Spleen (tissue), 11 donors: ENCODE measurements around the gene SPATA6. TPM values are rescaled to one million over a fixed set of nuclear protein-coding genes. Genes with fewer than 3 reads are reported as not detected.

ENCODE experiments used
- DNase-seq: peaks from one replicate; pipeline ENCODE4 v3.0.0-alpha.2; 2020
- H3K27ac ChIP-seq, 8 donors: fragments of 200-600 bp; sonication (generic) in 7 of 8; 1 replicate in 4 of 8; 2 replicates in 4 of 8; pipeline versions ENCODE4 v1.5.0 to v1.8.0; 2016 to 2021; ENCODE audit warnings: inconsistent platforms in 4 of 8, mild to moderate bottlenecking in 4 of 8, moderate library complexity in 1 of 8
- H3K27me3 ChIP-seq, 7 donors: fragments of 200-600 bp; sonication (generic) in 6 of 7; replicated peaks in 1 of 7; 1 replicate in 4 of 7; 2 replicates in 3 of 7; pipeline versions ENCODE4 v1.5.0 to v1.8.0; 2016 to 2021; ENCODE audit warnings: inconsistent platforms in 3 of 7, mild to moderate bottlenecking in 1 of 7
- H3K36me3 ChIP-seq, 6 donors: fragments of 200-600 bp; sonication (generic) in 5 of 6; 1 replicate in 4 of 6; 2 replicates in 2 of 6; pipeline versions ENCODE4 v1.5.0 to v1.8.0; 2016 to 2021; ENCODE audit warnings: inconsistent platforms in 2 of 6
- H3K4me1 ChIP-seq, 6 donors: fragments of 200-600 bp; sonication (generic) in 5 of 6; 1 replicate in 3 of 6; 2 replicates in 3 of 6; pipeline versions ENCODE4 v1.5.0 to v1.8.0; 2016 to 2021; ENCODE audit warnings: inconsistent platforms in 3 of 6
- H3K4me3 ChIP-seq, 8 donors: fragments of 200-600 bp; sonication (generic) in 7 of 8; 1 replicate in 4 of 8; 2 replicates in 4 of 8; pipeline versions ENCODE4 v1.5.0 to v1.8.0; 2016 to 2021; ENCODE audit warnings: inconsistent platforms in 4 of 8, mild to moderate bottlenecking in 4 of 8, moderate library complexity in 2 of 8
- H3K9me3 ChIP-seq, 8 donors: fragments of 200-600 bp; sonication (generic) in 7 of 8; 1 replicate in 4 of 8; 2 replicates in 4 of 8; pipeline versions ENCODE4 v1.5.0 to v1.8.0; 2016 to 2021; ENCODE audit warnings: inconsistent platforms in 4 of 8
- POLR2A ChIP-seq, 3 donors: fragments of 450-650 bp; IDR thresholded peaks; one replicate each; pipeline ENCODE4 v1.5.1; 2017; ENCODE audit warnings: antibody characterized with exemption in 3 of 3, mild to moderate bottlenecking in 1 of 3
- POLR2AphosphoS5 ChIP-seq, 3 donors: sonication (generic); formaldehyde crosslinking; IDR thresholded peaks; one replicate each; pipeline ENCODE4 v1.5.1; 2017; ENCODE audit warnings: antibody characterized with exemption in 3 of 3
- WGBS, 5 donors: extraction: QIAGEN DNeasy Blood & Tissue Kit in 3 of 5; methylation state at CpG; one replicate each; pipeline versions ENCODE4 v1.1.5 to v1.1.7; 2013 to 2018; 5-methylcytosine and 5-hydroxymethylcytosine counted together
- intact Hi-C: fragments of 100-400 bp; cut with DNase I; formaldehyde crosslinking; loops from one replicate; pipeline ENCODE4 v1.15.0; 2023; ENCODE audit warnings: low total_unique reads
- polyA plus RNA-seq, 3 donors: library from polyadenylated mRNA; stranded (reverse); fragments of 200-250 nt; gene quantifications; one replicate each; pipeline ENCODE4 v1.2.1, GENCODE V29; 2013
- total RNA-seq, 7 donors: library from RNA; depleted of rRNA in 3 of 7; stranded (reverse); fragments of >200 nt in 3 of 7; fragmentation: NEBNext Ultra II Directional in 4 of 7; extraction: Animal tissue kit (Norgen Biotek cat#: 25700) in 4 of 7; gene quantifications; one replicate each; pipeline versions ENCODE4 v1.1.0 to v1.2.1, GENCODE V29; 2016 to 2021
- TF ChIP-seq, protein P1 (sequence below), 11 experiments: fragments of 200-600 bp in 7 of 11; fragments of 450-650 bp in 4 of 11; sonication (generic) in 4 of 11; IDR thresholded peaks in 8 of 11; conservative IDR thresholded peaks in 3 of 11; 1 replicate in 7 of 11; 2 replicates in 4 of 11; pipeline versions ENCODE4 v1.4.0 to v1.8.0; 2016 to 2021; ENCODE audit warnings: antibody characterized with exemption in 11 of 11, inconsistent platforms in 4 of 11, mild to moderate bottlenecking in 1 of 11
- donor health status: healthy with polysubstance abuse.
- donor health status: DM: no; HTN: no; CAD: no; lungs with moderate emphysema.
- donor health status: DM: no; HTN: no; CAD: no.
- donor health status: Bipolar disorder and iron deficiency.
- donor health status: healthy.
- donor health status: DM: no; HTN: no; CAD: no.
- donor health status: DM: yes; HTN: yes; CAD: no.

Gene SPATA6
- total and polyA plus RNA-seq, 10 donors = 2.2 to 34.9 (median 15.9) TPM

DNA sequence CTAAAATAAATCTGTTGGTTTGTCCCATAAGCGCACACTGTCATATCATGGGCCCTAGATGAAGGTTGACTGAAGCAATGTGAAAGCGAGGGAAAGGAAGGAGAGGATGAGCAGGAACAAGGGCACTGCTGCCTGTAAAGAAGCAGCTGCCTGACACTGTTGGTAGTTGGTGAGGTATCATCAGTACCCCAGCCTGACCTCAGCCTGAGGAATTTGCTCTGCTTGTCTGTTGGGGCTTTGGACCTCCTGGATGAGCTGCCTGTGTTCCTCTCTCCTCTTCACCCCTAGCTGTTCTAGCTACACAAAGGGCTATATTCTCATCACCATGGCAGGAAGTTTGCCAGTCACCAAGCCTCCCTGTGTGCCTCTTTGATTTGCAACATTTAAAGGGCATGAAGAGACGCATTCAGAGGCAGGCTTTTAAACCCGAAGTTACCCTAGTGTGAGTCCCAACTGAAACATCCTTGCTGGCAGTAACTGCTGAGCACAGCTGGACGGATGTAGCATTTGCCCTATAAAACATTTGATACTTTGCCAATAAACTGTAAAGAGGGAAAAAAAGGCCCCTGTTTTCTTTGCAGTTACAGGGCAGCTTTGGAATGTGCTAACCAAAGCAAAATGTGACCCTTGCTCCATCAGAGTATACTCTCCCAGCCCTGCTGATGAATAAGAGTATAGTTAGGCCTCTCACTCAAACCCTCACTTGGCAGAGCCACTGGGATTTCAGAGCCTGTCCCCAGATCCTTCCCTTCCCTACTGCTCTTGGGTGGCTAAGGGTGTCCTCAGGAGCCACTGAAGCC, 22.2 kb upstream of the SPATA6 start:
- TF ChIP-seq POLR2A (IDR thresholded peaks at IDR 0.05) = no peak
- TF ChIP-seq, protein P1, sequence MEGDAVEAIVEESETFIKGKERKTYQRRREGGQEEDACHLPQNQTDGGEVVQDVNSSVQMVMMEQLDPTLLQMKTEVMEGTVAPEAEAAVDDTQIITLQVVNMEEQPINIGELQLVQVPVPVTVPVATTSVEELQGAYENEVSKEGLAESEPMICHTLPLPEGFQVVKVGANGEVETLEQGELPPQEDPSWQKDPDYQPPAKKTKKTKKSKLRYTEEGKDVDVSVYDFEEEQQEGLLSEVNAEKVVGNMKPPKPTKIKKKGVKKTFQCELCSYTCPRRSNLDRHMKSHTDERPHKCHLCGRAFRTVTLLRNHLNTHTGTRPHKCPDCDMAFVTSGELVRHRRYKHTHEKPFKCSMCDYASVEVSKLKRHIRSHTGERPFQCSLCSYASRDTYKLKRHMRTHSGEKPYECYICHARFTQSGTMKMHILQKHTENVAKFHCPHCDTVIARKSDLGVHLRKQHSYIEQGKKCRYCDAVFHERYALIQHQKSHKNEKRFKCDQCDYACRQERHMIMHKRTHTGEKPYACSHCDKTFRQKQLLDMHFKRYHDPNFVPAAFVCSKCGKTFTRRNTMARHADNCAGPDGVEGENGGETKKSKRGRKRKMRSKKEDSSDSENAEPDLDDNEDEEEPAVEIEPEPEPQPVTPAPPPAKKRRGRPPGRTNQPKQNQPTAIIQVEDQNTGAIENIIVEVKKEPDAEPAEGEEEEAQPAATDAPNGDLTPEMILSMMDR (IDR thresholded peaks at IDR 0.05 in 8 of 11, conservative IDR thresholded peaks at IDR 0.05 in 3 of 11) = no peak
- TF ChIP-seq POLR2AphosphoS5 (IDR thresholded peaks at IDR 0.05) = peak in 1 of 3 donors; percentile 56
- no peak for DNase-seq
- peak overlapping the region in 7 of 8 donors; percentile 9 to 73 (median 57) for H3K27ac ChIP-seq
- peaks cover 6 to 41% (median 16%) of the 10 kb centered on the region in 6 donors for H3K4me1 ChIP-seq
- H3K36me3 ChIP-seq = no peaks in the 10 kb centered on the region
- intact Hi-C loops = loop anchor here (10.0 kb wide), 1 partner anchor 379 kb away; no protein-coding TSS in a partner anchor
- WGBS, 5 donors = 48 to 76% (median 69%) methylated on average over 5 of the region's 5 CpGs
- H3K9me3 ChIP-seq = no peaks in the 10 kb centered on the region
- no peaks in the 10 kb centered on the region for H3K27me3 ChIP-seq
- no peak overlapping the region for H3K4me3 ChIP-seq

DNA sequence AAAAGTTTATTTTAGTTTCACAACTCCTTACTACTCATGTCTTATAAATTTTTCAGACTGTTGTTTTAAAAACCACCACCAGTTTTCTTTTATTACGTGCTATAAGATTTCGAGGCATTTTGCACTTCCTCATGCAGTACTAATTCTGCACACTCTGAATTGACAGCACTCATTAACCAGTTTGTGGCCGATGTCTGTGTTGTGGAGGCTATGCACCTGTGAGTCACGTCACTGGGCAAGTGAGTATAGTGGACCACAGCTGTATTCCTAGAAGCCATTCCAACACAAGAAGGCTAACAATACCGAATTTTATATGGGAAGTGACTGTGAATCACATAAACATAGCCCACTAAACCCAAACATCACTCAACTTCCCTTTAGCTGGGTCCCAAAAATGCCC, 21.0 kb upstream of the SPATA6 start:
- no peaks in the 10 kb centered on the region for H3K9me3 ChIP-seq
- H3K27me3 ChIP-seq = no peaks in the 10 kb centered on the region
- H3K27ac ChIP-seq = peak overlapping the region in 1 of 8 donors; percentile 68
- no peaks in the 10 kb centered on the region for H3K36me3 ChIP-seq
- WGBS, 5 donors = 54 to 62% (median 58%) methylated on average over 5 of the region's 5 CpGs
- intact Hi-C loops = loop anchor here (10.0 kb wide), 1 partner anchor 378 kb away; no protein-coding TSS in a partner anchor
- peaks cover under 1 to 32% (median 11%) of the 10 kb centered on the region in 6 donors for H3K4me1 ChIP-seq
- no peak for DNase-seq
- no peak for TF ChIP-seq POLR2AphosphoS5 (IDR thresholded peaks at IDR 0.05)
- TF ChIP-seq POLR2A (IDR thresholded peaks at IDR 0.05) = no peak
- TF ChIP-seq, protein P1 (IDR thresholded peaks at IDR 0.05 in 8 of 11, conservative IDR thresholded peaks at IDR 0.05 in 3 of 11) = no peak
- no peak overlapping the region for H3K4me3 ChIP-seq

DNA sequence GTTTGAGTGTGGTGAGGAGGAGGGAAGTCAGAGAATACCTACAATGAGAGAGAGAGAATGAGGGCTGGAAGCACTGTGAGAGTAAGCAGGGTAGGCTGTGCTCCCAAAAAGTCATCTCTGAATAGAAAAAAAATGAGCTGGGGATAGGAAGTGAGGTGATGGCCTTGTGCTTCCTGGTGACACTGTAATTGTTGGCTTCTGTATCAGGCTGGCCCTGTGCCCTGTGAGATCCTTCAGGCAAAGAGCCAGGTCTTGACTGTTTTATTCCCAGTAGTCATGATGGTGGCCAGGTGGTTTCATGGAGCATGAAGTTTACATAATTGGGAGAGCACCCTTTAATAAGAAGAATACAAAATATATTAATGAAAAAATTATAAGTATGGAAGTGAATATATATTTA, 20.4 kb upstream of the SPATA6 start:
- H3K27ac ChIP-seq = no peak overlapping the region
- no peak overlapping the region for H3K4me3 ChIP-seq
- no peak for DNase-seq
- H3K9me3 ChIP-seq = no peaks in the 10 kb centered on the region
- TF ChIP-seq, protein P1 (IDR thresholded peaks at IDR 0.05 in 8 of 11, conservative IDR thresholded peaks at IDR 0.05 in 3 of 11) = no peak
- TF ChIP-seq POLR2AphosphoS5 (IDR thresholded peaks at IDR 0.05) = peak in 1 of 3 donors; percentile 59
- no peaks in the 10 kb centered on the region for H3K36me3 ChIP-seq
- H3K4me1 ChIP-seq = peaks cover 0 to 28% (median 10%) of the 10 kb centered on the region in 6 donors
- intact Hi-C loops = loop anchor here (10.0 kb wide), 1 partner anchor 378 kb away; no protein-coding TSS in a partner anchor
- H3K27me3 ChIP-seq = no peaks in the 10 kb centered on the region

DNA sequence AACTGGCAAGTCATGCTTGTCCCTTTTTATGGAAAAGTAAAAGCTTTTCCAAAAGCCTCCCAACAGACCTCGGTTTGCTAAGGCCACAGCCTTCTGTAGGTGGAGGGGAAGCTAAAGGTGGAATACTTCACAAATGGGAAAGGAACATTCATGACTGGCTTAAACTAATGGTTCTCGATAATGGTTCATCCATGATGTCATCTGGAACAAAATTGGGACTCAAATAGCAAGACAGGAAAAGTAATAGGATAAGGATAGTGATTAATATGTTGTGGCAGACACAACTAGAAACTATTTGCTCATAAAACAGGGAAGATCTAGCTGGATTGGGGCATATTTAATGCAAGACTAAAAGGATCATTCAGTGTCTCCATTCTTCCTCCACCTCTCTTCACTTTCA, 16.7 kb upstream of the SPATA6 start:
- no peak for DNase-seq
- Histone ChIP-seq H3K27ac (no peak overlapping the region), H3K9me3 (no peaks in the 10 kb centered on the region), H3K27me3 (no peaks in the 10 kb centered on the region), H3K36me3 (no peaks in the 10 kb centered on the region), H3K4me1 (peaks cover 0 to 19% (median 4%) of the 10 kb centered on the region in 6 donors), H3K4me3 (no peak overlapping the region)
- 61 to 88% (median 79%) methylated on average over 2 of the region's 2 CpGs for WGBS, 5 donors
- intact Hi-C loops = no loop called here
- TF ChIP-seq, protein P1 (IDR thresholded peaks at IDR 0.05 in 8 of 11, conservative IDR thresholded peaks at IDR 0.05 in 3 of 11) = no peak
- TF ChIP-seq POLR2AphosphoS5 (IDR thresholded peaks at IDR 0.05) = no peak
- TF ChIP-seq POLR2A (IDR thresholded peaks at IDR 0.05) = no peak
